GM21360 (cell line): ENCODE results near the gene MAML3.

Source experiments
- ATAC-seq: cut with Tn5 transposase; IDR thresholded peaks from one replicate; pipeline ENCODE4 v1.9.1; 2021; ENCODE audit warnings: mild to moderate bottlenecking, moderate library complexity; ENCODE audit not compliant: unreplicated experiment

The MAML3 gene

GRCh38 chr4:139768366-139768765, 385.6 kb downstream of the MAML3 start:
- no peak for ATAC-seq

GRCh38 chr4:139767585-139767984, 386.4 kb downstream of the MAML3 start:
- no peak for ATAC-seq

- ATAC-seq: no peak
Observed at GRCh38 chr4:139767168-139767567, 386.8 kb downstream of the MAML3 start.

- ATAC-seq: no peak
Observed at GRCh38 chr4:139764686-139765310, 389.2 kb downstream of the MAML3 start.

GRCh38 chr4:139764182-139764581, 389.8 kb downstream of the MAML3 start:
- ATAC-seq: no peak

- no peak for ATAC-seq
Observed at GRCh38 chr4:139763672-139764071, 390.3 kb downstream of the MAML3 start.

- ATAC-seq: no peak
Observed at GRCh38 chr4:139763205-139763604, 390.8 kb downstream of the MAML3 start.

GRCh38 chr4:139762720-139763119, 391.3 kb downstream of the MAML3 start:
- ATAC-seq: no peak

- ATAC-seq: peak; percentile 86
Observed at GRCh38 chr4:139761461-139761860, 392.5 kb downstream of the MAML3 start.

GRCh38 chr4:139760567-139760966, 393.4 kb downstream of the MAML3 start:
- no peak for ATAC-seq

- ATAC-seq: no peak
Observed at GRCh38 chr4:139759097-139759496, 394.9 kb downstream of the MAML3 start.

GRCh38 chr4:139756391-139757180, 397.4 kb downstream of the MAML3 start:
- ATAC-seq: no peak

GRCh38 chr4:139754938-139755337, 399.0 kb downstream of the MAML3 start:
- no peak for ATAC-seq

- ATAC-seq: no peak
Observed at GRCh38 chr4:139753686-139754085, 400.3 kb downstream of the MAML3 start.

- ATAC-seq: no peak
Observed at GRCh38 chr4:139749835-139750498, 404.0 kb downstream of the MAML3 start.

- no peak for ATAC-seq
Observed at GRCh38 chr4:139749338-139749737, 404.6 kb downstream of the MAML3 start.

GRCh38 chr4:139746431-139747171, 407.4 kb downstream of the MAML3 start:
- ATAC-seq: no peak

- ATAC-seq: no peak
Observed at GRCh38 chr4:139745111-139745639, 408.8 kb downstream of the MAML3 start.

GRCh38 chr4:139744232-139744631, 409.8 kb downstream of the MAML3 start:
- no peak for ATAC-seq

GRCh38 chr4:139743027-139743426, 411.0 kb downstream of the MAML3 start:
- ATAC-seq: no peak

GRCh38 chr4:139740531-139741041, 413.4 kb downstream of the MAML3 start:
- ATAC-seq: no peak
